ENCODE results near the gene TINAGL1. TPM values are rescaled to one million over a fixed set of nuclear protein-coding genes. Genes with fewer than 3 reads are reported as not detected.

Gene TINAGL1
- total and polyA plus RNA-seq, 2 donors (not counting 3 experiments of a cell fraction or from before 2014, with no cell fraction given): 312 to 477 TPM

DNA sequence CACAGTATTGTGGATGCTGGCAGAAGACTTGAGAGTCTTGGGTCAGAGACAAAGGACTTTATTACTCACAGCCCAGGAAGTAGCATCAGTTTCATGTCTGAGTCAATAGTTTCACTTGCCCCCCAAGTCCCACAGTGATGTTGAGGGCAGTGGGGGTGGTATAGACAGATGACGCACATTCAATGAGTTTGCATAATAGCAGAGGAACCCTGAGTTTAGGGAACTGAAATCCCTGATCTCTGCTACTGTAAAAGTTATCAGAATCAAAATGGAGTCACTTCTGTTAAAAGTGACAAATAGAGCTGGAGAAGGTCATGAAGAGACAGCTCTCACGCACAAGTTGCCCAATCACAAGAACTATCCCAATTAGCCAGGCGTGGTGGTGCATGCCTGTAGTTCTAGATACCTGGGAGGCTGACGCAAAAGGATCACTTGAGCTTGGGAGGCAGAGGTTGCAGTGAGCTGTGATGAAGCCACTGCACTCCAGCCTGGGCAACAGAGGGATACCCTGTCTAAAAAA, 29.7 kb downstream of the TINAGL1 start:
- FAIRE-seq (no peak), DNase-seq (ENCODE audit: low read depth, low spot score) (no peak)
- Histone ChIP-seq H3K79me2 (ENCODE audit: control insufficient read depth, insufficient read depth, low read length) (no peaks in the 10 kb centered on the region), H3K27ac (ENCODE audit: insufficient read depth, low read depth, low read length) (no peak overlapping the region), H3K9ac (replicated peaks; ENCODE audit: extremely low read depth, insufficient read depth, low read length) (no peak overlapping the region), H3K36me3 (ENCODE audit: control insufficient read depth in 2 of 2, extremely low read depth in 1 of 2, insufficient read depth in 2 of 2, low read length in 2 of 2) (no peaks in the 10 kb centered on the region), H3K9me3 (replicated peaks; ENCODE audit: control insufficient read depth, insufficient read depth, low read length) (no peaks in the 10 kb centered on the region), H3K4me2 (ENCODE audit: insufficient read depth, low read length) (no peak overlapping the region), H3K4me1 (ENCODE audit: control insufficient read depth, extremely low read depth, insufficient read depth, low read length) (no peaks in the 10 kb centered on the region), H4K20me1 (replicated peaks; ENCODE audit: control insufficient read depth, extremely low read depth, insufficient read depth, low read length) (no peaks in the 10 kb centered on the region), H3K27me3 (ENCODE audit: control insufficient read depth in 2 of 2, insufficient read depth in 2 of 2, low read length in 2 of 2) (peaks cover 0 to 2% of the 10 kb centered on the region in 2 experiments), H2AFZ (ENCODE audit: low read depth, low read length) (no peak overlapping the region), H3K9me1 (replicated peaks; ENCODE audit: control insufficient read depth, extremely low read depth, insufficient read depth, low read length) (no peaks in the 10 kb centered on the region), H3K4me3 (replicated peaks in 1 of 3; ENCODE audit: insufficient read depth in 1 of 3, low read depth in 1 of 3, low read length in 3 of 3) (no peak overlapping the region)
- dilution Hi-C loops (cut with MboI; ENCODE audit: extremely low pct_ligation_motif_present, low sequenced_read_pairs) (no loop called here), intact Hi-C loops (cut with micrococcal nuclease) (no loop called here)
- ChIA-PET POLR2A (no interaction called here), CTCF (interaction anchor here (1.6 to 4.6 kb wide), 2 partner anchors 11 to 13 kb away, joined by 3 to 15 read pairs; no protein-coding TSS in a partner anchor)
- TF ChIP-seq FOS (IDR thresholded peaks at IDR 0.05; ENCODE audit: borderline replicate concordance, insufficient read depth, low read length): no peak
- TF ChIP-seq MYC (IDR thresholded peaks at IDR 0.05; ENCODE audit: low read depth, low read length): no peak
- no peak for TF ChIP-seq JUN (IDR thresholded peaks at IDR 0.05; ENCODE audit: borderline replicate concordance, insufficient read depth, insufficient read length, low read depth)
- TF ChIP-seq EZH2 (IDR thresholded peaks at IDR 0.05; ENCODE audit: borderline replicate concordance, low read depth, low read length, severe bottlenecking): no peak
- TF ChIP-seq POLR2A (IDR thresholded peaks at IDR 0.05; ENCODE audit: low read depth, low read length): no peak
- no peak for TF ChIP-seq POLR2AphosphoS5 (IDR thresholded peaks at IDR 0.05; ENCODE audit: insufficient read depth, low read depth, low read length)
- no peak for TF ChIP-seq GATA2 (IDR thresholded peaks at IDR 0.05; ENCODE audit: insufficient read depth, insufficient read length, low read depth, low read length)
- no peak for TF ChIP-seq CTCF (IDR thresholded peaks at IDR 0.05; ENCODE audit: extremely low read depth in 1 of 2, insufficient read depth in 1 of 2, low read depth in 1 of 2, low read length in 2 of 2)
- no peak for TF ChIP-seq MAX (IDR thresholded peaks at IDR 0.05; ENCODE audit: insufficient read depth, insufficient read length)
- no TSS peak for BruUV-seq (replicated peaks)

All from endothelial cell of umbilical vein (primary cell).